SW 1271 (cell line): ENCODE results near the gene ARID1B.

ENCODE experiments used
- DNase-seq, 2 experiments: peaks; one replicate each; lab custom pipeline; 2025; lab: John Stamatoyannopoulos, UW

The ARID1B gene

GRCh38 chr6:157133856-157134255 lies 356.7 kb downstream of the ARID1B start:
- DNase-seq: no peak

DNA sequence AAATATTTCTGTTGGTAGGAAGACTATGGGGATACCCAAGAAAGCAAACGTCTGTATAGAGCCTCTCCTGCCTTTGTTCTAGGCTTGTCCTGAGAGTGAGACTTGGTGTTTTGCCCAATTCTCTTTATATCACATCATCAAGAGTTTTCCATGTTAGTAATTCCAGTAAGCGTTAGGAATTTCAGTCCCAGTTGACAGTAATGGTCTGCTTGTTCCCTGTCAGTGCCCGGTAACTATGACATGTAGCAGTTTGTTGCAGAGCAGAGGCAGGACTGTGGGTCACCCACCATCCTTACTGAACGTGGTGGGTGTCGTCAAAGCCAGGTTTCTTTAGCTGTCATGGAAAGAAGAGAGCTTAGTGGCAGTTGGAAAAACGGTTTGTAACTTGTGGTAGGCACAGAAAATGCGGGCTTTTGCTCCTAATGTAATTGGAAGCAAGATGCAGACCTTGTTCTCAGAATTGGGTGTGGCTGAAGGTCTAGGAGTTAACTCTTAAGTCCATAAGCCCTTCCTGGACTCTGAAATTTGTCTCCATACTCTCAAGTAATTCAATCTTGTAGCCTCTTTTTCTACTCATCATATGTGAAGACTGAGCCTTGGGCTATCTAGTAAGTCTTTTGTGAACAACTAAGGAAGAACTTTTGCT lies 357.3 kb downstream of the ARID1B start:
- DNase-seq: no peak

- no peak for DNase-seq
Measured at GRCh38 chr6:157135691-157136090, 358.5 kb downstream of the ARID1B start.

DNA sequence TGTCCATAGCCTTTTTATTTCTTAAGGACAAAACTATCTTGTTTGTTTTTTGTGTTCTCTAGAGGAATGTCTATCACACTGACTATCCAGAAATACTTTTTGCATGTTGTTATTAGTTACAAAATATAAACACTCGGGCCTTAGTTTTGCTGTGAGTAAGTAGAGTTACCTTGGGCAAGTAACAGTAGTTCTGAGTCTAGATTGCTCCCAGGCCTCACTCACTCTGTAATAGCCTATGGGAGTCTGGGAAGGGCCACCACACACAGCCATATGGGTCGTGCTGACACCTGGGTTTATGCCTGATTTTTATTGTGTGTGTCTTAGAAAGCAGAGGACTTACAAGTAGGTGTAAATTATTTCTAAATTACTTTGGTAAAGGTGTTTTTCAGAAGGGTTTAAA lies 360.3 kb downstream of the ARID1B start:
- no peak for DNase-seq

DNA sequence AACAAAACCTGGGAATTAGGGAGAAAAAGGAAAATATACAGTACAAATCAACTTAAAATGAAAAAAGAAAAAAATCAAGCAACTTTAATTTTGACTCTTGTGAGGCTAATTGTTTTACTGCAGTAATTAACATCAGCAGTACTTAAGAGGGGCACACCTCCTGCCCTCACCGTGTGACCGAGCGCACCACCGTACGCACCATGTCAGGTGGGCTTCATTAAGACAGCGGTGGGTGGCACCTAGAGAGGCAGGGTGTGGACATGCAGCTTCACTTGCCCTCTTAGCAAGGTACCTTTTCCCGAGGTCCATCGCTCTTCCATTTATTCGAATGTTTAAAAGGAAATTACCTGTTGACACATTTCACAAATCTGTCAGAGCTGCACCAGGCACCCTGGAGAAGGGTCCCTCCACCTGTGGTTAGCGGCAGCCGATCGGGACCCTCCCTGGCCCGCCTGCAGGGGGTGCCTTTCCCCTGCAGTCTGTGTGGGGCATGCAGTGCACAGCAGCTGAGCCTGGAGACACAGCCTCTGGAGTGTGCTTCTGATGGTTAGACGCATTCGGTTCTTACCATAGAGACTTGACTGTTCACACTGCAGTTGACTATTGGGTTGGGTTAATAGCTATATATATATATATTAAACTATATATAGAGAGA lies 362.0 kb downstream of the ARID1B start:
- DNase-seq: no peak

GRCh38 chr6:157143171-157143889 lies 366.2 kb downstream of the ARID1B start:
- no peak for DNase-seq

DNA sequence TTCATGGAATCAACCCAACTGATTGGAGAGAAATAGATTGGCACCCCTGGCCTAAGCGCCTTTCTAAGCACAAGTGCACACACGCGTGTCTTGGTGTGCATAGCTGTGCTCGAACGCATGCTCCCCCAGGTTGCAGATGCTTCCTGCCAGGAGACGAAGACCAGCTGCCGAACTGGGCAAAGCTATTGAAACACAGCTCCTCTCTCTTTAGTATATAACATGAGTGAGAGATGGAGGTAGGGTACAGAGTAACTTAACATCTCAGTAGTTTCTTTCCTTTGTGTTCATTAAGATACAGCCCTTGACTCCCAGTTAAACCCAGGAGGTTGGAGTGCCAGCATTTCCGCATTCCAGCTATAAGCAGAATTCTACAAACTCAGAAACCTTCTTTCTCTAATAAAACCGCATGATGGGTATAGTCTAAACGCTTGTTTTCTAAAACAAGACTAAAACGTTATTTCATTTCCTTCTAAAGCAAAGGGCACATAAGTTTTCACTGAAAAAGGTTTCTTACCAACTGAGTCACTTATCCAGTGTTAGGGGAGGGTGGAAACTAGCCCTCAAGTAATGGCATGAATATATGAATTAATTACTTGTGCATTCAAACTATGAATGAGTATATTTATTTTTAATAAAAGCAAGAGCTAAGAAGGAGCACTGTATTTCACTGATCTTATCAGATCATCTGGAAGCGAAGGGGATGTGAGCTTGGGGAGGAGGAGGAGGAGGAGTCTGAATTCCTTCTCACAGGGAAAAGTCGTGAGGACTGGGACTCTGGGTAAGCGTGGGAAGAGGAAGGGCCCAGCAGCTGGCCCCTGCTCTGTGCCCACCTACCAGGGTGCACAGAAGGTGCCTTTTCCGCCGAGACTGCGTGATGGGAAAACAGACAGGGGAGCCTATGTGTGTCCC lies 367.0 kb downstream of the ARID1B start:
- no peak for DNase-seq

- DNase-seq: no peak
Measured at GRCh38 chr6:157144859-157145568, 367.8 kb downstream of the ARID1B start.

DNA sequence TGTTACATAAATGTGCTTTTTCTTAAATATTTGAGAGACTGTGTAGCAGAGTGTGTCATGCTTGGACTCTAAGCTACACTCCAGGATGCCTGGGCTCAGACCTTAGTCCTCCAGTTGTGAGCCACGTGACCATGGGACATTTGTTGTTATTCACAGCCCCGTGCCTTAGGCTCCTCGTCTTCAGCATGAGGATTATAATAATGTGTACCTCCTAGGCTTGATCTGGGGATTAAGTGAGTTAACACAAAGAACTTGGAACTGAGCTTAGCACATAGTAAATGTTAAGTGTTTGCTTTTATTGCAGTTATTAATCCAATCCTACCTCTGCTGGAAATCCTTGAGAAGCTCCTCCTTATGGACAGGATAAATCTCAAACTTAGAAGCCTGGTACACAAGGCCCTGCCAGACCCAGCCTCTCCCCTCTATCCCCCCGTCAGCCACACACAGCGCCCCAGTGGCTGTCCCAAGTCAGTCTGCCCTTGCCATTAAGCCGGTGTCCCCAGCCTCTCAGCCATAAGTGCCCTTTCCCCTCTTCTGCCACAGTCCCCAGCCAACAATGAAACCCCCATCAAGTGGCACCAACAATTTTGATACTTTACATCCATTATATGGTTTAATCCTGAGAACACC lies 368.6 kb downstream of the ARID1B start:
- no peak for DNase-seq

GRCh38 chr6:157147054-157148026 lies 370.2 kb downstream of the ARID1B start:
- peak; percentile 30 to 42 for DNase-seq

DNA sequence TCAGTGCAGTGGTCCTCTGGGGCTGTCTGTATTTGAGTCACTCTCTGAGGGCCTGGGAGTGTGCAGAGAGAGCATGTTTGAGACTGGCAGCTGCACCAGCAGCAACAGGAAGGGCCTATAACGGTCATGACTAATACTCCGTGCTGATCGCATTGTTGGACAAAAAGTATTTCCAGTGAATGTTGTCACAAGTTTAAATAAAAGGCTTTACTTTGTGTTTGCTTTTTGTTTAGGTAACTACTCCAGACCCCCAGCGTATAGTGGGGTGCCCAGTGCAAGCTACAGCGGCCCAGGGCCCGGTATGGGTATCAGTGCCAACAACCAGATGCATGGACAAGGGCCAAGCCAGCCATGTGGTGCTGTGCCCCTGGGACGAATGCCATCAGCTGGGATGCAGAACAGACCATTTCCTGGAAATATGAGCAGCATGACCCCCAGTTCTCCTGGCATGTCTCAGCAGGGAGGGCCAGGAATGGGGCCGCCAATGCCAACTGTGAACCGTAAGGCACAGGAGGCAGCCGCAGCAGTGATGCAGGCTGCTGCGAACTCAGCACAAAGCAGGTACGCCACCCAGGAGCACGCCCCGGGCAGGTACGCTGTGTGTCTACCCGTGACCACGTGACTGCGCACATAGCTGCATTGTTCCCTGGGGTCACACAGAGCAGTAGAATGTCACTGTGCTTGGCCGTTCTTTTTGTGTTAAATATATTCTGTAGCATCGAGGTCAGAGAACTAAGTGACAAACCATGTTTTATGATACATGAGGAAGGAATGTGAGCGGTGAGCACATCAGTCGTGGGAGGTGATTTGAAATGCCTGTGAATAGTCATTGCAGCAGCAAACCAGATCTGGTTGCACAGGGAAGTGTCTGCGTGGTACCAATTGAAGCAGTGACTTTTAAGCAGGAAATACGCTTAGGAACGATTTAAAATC lies 371.5 kb downstream of the ARID1B start:
- peak; percentile 79 to 93 for DNase-seq

GRCh38 chr6:157150076-157150475 lies 372.9 kb downstream of the ARID1B start:
- DNase-seq: no peak

GRCh38 chr6:157151029-157151428 lies 373.9 kb downstream of the ARID1B start:
- DNase-seq: no peak

DNA sequence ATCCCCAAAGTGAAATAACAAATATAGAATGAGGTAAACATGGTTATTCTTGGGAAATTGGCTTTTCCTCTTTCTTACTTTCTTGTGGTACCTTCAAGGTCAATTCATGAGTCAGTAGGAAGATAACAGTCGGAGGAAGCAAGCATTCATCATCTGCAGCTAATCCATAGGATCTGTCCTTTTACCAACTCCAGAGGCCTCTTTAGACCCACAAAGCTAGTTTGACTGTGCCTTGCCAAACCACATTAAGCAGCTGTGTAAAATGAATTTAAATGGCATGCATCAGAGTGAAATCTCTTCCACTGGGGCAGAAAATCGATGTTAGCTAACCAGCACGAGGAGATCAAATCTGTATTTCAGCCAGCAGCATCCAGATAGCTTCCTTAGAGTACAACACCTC lies 374.8 kb downstream of the ARID1B start:
- no peak for DNase-seq

DNA sequence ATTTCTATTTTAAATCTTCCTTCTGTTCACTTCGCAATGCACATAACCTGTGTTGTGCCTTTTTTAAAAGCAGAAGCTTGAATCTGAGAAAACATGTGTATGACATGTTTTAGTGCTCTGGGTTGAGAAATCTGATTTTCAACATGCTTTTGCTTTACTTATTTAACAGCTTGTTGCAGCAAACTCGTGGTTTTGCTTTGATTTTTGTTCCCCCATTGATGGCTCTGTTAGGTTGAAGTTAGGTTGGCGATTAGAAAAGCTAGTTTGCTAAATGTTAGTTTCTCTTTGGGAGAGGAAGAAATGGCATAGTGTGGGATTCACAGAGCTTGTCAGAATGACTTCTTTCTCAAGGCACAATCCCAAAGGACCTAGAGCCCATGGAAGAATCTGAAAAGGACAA lies 375.4 kb downstream of the ARID1B start:
- no peak for DNase-seq

GRCh38 chr6:157155804-157156203 lies 378.6 kb downstream of the ARID1B start:
- no peak for DNase-seq

GRCh38 chr6:157157258-157157657 lies 380.1 kb downstream of the ARID1B start:
- DNase-seq: no peak

DNA sequence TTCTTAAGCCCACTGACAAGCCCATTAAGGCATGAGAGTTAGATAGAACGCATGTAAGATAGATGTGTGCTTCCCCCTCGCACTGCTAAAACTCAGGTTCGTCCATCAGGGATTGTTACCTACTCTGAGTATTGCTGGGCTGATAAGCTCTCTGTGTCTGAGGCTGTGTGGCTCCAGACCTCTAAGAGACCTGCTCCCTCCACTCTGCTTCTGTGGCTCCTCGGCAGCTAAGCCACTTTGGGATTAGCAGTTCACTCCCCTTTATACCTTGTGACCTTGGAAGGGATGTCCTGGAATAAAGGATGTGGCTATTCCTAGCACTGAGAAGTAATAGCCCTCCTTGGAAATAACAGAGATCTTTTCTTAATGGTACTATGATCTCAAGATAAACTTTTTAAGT lies 381.3 kb downstream of the ARID1B start:
- DNase-seq: no peak

- no peak for DNase-seq
Measured at GRCh38 chr6:157158897-157159296, 381.7 kb downstream of the ARID1B start.
